LNCaP clone FGC (cell line): Measurements from ENCODE around the gene POLH.
"Not testable (repeated sequence)": the region's sequence is repeated elsewhere in the genome, so short reads cannot be mapped to it uniquely, and the experiment has no call there.

Experiments
- DNase-seq: peaks from one replicate; pipeline ENCODE4 v3.0.0-alpha.2; 2011; ENCODE audit warnings: low read depth
- H3K4me3 ChIP-seq: 2 replicates; pipeline ENCODE4 v1.5.1; 2011; ENCODE audit warnings: mild to moderate bottlenecking, low read depth, low read length, control low read depth
- CTCF ChIP-seq: IDR thresholded peaks from 2 replicates; pipeline ENCODE4 v1.5.1; 2012; ENCODE audit warnings: mild to moderate bottlenecking; ENCODE audit not compliant: control insufficient read depth, insufficient read depth; ENCODE audit errors: extremely low read depth

POLH gene

GRCh38 chr6:43575772-43576551 lies at the start of gene POLH, which contains the start of gene XPO5:
Gene POLH (plus strand): TSS chr6:43576185. CDS start chr6:43582320, 6,135 bp downstream.
Gene XPO5 (minus strand): TSS chr6:43576038. CDS start chr6:43575864, 174 bp downstream.
- TF ChIP-seq CTCF, result no peak
- peak; percentile 72 for DNase-seq
- H3K4me3 ChIP-seq, result peak within 1 kb of the TSS; percentile 72

- DNase-seq, result no peak
- TF ChIP-seq CTCF, result no peak
- H3K4me3 ChIP-seq, result no peak overlapping the region
These were observed 43.8 kb upstream of the POLH start for GRCh38 chr6:43532201-43532600.

GRCh38 chr6:43538986-43539385 lies 37.0 kb upstream of the POLH start:
- not testable (repeated sequence) for DNase-seq, H3K4me3 ChIP-seq

GRCh38 chr6:43539409-43539808 lies 36.6 kb upstream of the POLH start:
- not testable (repeated sequence) for H3K4me3 ChIP-seq, DNase-seq

- no peak for DNase-seq
- H3K4me3 ChIP-seq, result no peak overlapping the region
- TF ChIP-seq CTCF, result no peak
These were observed 35.5 kb upstream of the POLH start for GRCh38 chr6:43540507-43540906.

GRCh38 chr6:43541774-43542471 lies 34.1 kb upstream of the POLH start:
- no peak for DNase-seq
- no peak overlapping the region for H3K4me3 ChIP-seq
- TF ChIP-seq CTCF, result no peak

- TF ChIP-seq CTCF, result no peak
- no peak overlapping the region for H3K4me3 ChIP-seq
These were observed 31.5 kb upstream of the POLH start for GRCh38 chr6:43544461-43544860.

GRCh38 chr6:43547222-43547621 lies 28.8 kb upstream of the POLH start:
- no peak overlapping the region for H3K4me3 ChIP-seq
- no peak for TF ChIP-seq CTCF
- no peak for DNase-seq

More at GRCh38 chr6:43544461-43544860, 31.5 kb upstream of the POLH start:
- DNase-seq, result no peak

- not testable (repeated sequence) for H3K4me3 ChIP-seq, DNase-seq
These were observed 18.4 kb upstream of the POLH start for GRCh38 chr6:43557620-43558019.
